NCI-H446 treated with DMSO at 0.1 percent for 48 hours (cell line): ENCODE measurements around the gene ELP4.
"Not testable (repeated sequence)": the region's sequence is repeated elsewhere in the genome, so short reads cannot be mapped to it uniquely, and the experiment has no call there.

ENCODE experiments used
- DNase-seq: peaks from one replicate; lab custom pipeline; 2025; lab: John Stamatoyannopoulos, UW

ELP4 gene

GRCh38 chr11:31706357-31706756 is 196.8 kb downstream of the ELP4 start:
- no peak for DNase-seq

GRCh38 chr11:31711137-31711536 is 201.6 kb downstream of the ELP4 start:
- DNase-seq, result no peak

DNA sequence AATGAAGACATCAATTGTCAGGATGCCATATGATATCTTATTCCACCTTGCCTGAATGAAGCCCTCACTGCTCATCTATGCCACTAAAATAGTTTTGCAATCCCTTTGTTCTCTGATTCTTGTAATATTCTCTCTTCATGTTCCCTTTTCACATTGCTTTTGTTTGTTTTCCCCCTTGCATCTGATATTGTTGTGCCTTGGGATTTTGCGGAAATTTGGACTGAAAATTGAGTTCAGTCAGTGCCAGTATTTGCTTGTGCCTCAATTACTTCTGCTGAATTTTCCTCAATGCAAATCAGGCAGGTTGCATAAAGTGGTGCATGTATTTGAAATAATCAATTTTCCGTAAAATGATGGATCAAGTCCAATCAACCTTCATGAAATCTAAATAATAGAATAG is 203.3 kb downstream of the ELP4 start:
- no peak for DNase-seq

DNA sequence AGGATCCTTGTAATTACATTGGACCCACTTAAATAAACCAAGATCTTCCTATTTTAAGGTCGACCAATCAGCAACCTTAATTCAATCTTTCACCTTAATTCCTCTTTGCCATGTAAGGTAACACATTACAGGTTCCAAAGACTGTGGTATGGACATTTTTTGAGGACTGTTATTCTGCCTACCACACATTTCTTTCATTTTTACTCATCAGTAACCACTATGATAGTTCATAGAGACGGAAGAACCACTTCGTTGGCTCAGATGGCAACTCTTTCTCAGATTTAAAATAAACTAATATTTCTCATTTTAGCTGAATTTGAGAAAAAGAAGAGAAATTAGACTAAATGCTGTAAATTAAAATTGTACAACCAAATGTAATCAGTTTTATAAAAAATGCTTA is 205.3 kb downstream of the ELP4 start:
- DNase-seq, result no peak

DNA sequence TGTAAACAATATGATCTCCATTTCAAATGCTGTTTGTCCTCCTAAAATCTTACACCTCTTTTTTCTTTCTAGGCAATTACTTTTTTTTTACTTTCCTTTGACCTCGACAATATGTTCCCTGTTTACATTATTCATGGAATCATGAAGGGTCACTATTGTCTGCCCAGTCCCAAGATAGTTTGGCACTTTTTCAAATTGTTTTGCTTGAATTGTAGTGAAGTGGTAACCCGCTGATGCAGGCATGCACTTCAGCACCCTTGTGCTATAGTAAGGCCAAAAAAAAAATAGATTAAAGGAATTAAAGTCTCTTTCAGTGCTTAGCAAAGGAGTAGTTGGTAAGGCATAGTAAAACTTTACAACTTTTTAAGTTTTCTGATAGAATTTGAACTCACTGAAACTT is 210.7 kb downstream of the ELP4 start:
- peak; percentile 91 for DNase-seq

- DNase-seq, result peak; percentile 96
These were observed 211.3 kb downstream of the ELP4 start for GRCh38 chr11:31720671-31721365.

DNA sequence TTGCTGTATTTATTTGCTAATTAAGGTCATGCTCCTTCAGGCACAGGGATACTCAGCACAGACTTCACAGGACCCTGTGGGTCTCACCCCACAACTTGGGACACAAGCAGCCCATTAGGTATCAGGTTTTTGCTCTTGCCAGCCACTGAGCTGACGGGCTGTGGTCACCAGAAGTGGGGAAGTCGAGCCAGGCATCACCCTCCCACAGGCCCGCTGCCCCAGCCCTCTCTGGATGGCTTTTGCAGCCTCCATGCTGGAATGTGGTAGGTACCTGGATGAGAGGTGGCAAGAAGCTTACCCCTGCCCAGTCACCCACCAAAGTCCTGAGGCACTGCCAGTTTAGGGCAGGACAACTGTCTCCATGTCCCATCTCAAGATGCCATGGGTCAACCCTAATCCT is 213.2 kb downstream of the ELP4 start:
- no peak for DNase-seq

DNA sequence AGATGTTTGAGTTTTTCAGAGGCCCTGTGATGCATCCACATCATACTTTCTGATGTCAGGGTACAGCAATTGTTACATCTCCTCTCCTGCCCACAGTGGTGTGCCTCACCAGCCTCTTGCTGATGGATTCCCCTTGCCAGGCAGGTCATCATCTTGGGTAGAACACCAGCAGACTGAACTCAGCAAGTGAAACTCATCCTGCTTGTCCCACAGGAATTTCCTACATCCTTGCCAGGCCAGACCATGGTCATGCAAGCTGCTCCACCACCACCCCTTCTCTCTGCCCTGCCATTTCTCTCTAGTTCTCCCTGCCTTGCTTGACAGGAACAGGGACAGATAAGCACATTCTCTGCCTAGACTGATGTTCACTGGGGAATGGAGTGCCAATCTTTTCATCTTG is 215.6 kb downstream of the ELP4 start:
- DNase-seq, result no peak

GRCh38 chr11:31728432-31728831 is 218.9 kb downstream of the ELP4 start:
- DNase-seq, result no peak

DNA sequence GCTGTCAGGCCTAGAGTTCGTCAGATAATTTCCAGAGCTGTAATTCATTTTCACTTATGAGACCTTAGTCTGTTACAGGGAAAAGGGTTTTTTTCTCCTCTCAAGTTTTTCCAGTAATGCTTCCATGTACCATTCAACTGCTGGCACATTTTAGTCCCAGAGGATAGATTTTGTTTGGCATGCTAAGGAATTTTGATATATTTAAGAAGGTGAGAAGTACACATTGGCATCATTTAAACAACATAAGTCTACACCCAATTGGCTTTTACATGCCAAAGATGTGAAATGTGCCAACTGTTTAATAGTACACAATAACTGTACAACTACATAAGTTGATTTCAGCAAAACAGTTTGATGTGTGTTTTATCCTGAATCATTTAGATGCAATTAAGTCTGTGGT is 230.6 kb downstream of the ELP4 start:
- peak; percentile 42 for DNase-seq

DNA sequence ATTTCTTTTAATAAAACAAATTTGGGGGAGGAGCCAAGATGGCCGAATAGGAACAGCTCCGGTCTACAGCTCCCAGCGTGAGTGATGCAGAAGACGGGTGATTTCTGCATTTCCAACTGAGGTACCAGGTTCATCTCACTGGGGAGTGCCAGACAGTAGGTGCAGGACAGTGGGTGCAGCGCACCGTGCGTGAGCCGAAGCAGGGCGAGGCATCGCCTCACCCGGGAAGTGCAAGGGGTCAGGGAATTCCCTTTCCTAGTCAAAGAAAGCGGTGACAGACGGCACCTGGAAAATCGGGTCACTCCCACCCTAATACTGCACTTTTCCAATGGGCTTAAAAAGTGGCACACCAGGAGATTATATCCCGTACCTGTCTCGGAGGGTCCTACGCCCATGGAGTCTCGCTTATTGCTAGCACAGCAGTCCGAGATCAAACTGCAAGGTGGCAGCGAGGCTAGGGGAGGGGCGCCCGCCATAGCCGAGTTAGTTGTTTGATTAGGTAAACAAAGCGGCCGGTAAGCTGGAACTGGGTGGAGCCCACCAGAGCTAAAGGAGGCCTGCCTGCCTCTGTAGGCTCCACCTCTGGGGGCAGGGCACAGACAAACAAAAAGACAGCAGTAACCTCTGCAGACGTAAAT is 231.3 kb downstream of the ELP4 start:
- DNase-seq, result not testable (repeated sequence)

- DNase-seq, result no peak
These were observed 238.0 kb downstream of the ELP4 start for GRCh38 chr11:31747581-31747980.

DNA sequence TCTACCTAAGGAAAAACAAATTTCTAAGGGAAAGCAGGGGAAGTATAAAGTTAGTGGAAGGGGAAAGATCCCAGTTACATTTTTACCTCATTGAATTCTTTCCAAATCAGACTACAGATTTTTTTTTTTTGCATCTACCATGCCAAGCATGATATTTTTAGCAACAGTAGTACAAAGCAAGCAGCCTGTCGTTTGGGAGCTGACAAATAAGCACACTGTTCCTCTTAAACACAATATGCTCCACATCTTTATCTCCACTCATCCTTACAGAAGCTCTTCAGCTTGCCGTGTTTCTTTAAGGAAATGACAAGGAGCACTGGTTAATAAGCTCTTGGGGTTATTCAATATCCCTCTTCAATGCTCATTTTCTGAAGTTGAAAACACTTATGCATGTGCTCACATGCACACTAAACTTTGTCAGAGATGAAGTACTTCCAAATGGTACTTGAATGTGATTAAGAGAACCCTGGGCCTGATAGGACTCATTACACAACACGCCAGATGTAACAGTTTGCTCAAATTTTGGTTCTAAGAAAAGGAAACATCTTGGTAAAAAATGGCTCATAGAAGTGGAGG is 247.8 kb downstream of the ELP4 start:
- DNase-seq, result peak; percentile 91

GRCh38 chr11:31761636-31762035 is 252.1 kb downstream of the ELP4 start:
- DNase-seq, result peak; percentile 97

DNA sequence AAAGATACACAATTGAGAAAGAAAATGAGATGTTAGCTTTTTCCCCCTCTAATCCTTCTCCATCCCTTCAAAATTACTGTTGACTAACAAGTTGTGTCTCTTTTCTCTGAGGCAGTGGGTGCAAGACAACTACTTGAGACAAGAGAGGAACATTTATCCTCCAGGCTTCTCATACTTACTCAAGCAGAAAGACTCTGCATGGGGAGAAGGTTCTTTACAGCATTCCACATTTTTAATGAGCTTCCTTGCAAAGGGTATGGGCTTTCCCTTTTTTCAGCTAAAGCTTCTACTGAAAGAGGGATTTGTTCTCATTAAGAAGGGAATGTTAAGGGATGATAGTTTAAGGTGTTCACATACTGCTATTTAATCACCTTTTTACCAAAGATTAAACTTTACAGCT is 253.7 kb downstream of the ELP4 start:
- DNase-seq, result peak; percentile 75

GRCh38 chr11:31764261-31764660 is 254.7 kb downstream of the ELP4 start:
- DNase-seq, result peak; percentile 90

DNA sequence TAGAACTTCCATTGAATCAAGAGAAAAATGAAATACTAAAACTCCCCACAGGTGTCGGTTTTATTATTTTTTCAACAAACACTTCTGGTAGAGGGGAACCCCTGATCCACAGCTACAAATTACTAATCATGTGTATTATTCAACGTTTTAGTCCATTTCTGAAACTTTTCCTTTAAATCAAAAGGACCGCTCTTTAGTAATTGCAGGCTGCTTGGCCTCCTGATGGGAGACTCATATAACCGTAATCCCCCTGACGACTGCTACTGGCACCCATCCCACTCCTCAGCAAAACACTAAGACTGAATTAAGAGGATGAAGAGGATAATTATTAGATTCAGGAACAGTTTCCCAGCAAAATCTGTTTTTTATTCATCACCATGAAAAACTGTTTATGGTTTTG is 255.2 kb downstream of the ELP4 start:
- DNase-seq, result peak; percentile 90

DNA sequence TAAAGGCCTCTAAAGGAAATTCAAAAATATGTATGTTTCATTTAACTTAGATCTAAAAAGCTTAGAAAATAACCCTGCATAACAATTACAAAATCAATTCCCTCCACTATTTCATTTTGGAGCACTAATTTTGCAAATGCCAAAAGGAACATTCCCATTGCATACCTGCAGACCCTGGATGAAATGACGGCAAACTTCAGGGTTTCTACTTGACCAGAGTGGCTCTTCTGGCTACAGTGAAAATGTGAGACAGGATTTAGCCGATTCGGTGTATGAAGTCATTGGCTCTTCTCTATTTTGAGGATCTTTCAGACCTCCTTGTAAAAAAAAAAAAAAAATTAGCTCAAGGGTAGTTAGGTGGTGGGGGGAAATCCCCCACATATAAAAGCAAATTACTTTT is 257.5 kb downstream of the ELP4 start:
- no peak for DNase-seq

DNA sequence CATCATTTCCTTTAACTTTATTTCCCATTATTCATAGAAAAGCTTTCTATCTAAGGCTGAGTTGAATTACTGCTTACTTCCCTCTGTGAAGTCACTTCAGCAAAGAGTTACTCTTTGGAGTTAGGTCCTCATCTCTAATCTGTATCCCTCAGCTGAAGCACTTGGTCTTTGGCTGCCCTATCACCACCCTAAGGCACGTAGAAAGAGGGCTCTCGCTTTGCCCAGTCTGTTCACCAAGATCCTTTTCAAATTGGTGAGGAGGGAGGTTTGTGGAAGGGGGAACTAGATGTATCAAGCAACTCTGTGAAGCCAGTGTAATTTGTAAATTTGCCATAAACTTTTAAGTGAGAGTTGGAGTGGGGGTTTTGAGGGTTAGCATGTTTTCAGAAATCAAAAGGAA is 258.1 kb downstream of the ELP4 start:
- DNase-seq, result peak; percentile 52

DNA sequence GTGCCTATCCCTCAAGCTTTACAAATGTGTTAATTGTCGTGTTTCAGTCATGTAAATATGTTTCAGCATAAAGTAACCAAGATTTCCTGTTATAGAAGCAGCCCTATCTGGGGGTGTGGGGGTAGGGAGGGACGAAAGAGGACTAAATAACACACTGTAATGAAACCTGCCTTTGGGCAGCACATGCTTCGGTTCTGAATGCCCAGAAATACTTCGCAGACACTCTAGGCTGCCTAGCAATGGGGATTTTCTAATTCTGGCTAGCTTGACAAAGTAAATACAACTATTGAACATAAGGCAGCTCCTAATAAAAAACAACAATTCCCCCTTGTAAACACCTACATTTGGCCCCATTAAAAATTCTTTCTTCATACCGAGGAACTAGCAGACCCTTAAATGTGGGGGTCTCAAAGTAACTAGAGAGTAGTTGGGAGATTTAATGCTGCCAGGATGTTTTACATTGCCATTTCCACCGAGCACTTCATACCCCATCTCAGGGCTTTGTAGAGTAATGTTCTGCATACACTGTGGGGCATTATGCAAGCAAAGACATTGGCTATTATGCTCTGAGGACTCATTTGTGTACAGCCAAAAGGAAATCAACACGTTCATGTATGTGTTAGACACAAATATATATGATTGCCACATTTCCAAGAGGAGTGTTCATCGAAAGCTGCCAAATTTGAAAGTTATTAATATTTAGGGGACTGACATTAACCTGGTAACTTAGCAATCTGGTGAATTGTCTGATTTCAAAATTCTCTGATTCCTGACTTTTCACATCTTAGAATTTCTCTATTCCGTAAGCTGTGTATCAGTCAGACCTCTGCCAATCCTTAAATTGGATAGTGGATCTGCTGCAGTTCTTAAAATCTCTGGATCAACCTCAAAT is 259.4 kb downstream of the ELP4 start:
- peak; percentile 62 for DNase-seq

GRCh38 chr11:31770011-31770700 is 260.6 kb downstream of the ELP4 start:
- DNase-seq, result no peak

GRCh38 chr11:31772412-31772811 is 262.8 kb downstream of the ELP4 start:
- no peak for DNase-seq
